GDM1 (cell line): ENCODE data around the gene WWTR1.

Source experiments
- DNase-seq: peaks from one replicate; lab custom pipeline; 2025; lab: John Stamatoyannopoulos, UW

WWTR1 gene

DNA sequence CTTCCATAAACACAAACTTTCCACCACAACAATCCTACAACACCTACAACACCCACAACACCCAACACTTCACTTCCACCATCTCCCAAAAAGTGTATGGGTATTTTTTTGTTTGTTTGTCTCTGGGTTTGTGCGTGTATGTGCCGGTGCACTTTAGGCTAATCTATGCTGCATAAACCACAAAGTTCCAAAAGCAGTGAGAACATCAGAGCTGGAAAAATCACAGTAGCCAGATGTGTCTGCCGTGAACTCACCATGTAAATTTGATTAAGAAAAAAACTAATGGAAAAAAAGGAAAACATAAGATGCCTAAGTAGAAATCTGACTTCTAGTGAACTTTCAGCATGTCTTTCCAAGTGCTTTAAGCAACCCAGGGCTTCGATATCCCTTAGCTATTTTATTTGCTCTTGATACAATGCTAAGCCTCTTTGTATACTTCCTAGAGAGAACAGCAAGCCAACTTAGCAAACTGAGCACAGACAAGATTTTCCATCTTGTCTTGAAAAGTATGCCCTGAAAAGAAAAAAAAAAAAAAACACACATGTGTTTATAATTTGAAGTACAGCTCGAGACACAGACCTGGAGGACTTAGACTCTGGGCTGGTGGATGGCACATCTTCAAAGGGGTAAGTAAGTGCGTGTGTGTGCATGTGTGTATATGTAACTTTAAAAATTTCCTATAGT, 91.4 kb downstream of the WWTR1 start:
- DNase-seq: no peak

DNA sequence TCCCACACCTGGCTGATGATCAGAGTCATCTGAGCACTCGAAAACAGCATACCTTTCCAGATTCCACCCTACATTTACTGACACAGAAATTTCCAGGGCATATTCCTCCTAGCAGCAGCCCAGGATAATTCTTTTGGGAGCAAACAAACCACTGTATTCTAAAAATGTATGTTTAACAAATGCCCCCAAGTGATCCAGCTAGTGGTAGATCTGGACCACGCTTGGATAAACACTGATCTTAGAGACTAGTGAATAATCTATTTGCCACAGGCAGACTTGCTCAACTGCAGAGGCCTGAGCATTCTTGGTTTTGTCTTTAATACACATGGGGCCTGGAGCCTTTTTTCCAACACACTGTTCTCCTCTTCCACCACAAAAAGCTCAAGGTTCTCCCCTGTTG, 93.7 kb downstream of the WWTR1 start:
- DNase-seq: no peak

DNA sequence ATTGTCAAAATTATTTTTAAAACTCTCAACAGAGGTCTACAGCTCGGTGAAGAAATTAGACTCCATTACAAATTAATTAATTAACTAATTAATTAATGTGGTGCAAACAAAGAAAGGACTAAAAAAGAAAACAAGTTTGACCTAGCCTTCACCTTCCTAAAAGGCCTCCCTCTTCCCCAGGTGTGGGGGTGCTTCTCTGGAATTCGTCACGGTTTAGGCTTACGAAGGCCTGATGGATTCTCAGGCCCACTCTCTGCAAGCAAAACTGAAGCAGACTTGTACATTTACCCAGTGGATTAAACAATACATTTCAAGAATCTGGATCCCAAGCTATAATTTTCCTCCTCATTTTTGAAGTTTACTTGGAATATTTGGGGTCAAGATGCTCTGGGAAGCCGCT, 94.7 kb downstream of the WWTR1 start:
- no peak for DNase-seq

DNA sequence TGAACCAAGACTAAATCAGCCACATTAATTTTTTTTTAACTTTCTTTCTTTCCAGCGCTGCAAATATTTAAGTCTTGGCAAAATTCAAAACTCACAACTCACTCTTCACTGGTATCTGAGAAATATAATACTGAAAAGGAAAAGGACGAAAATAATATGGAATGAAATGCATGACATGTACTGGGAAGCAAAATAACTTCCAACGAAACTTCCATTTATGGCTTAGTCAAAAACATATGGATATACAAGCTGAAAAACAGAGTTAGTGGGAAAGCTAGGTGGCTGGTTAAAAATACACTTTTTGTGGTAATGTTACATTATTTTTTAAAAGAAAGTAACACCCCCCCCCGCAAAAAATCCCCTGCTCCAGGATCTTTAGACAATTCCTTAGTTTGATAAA, 97.2 kb downstream of the WWTR1 start:
- DNase-seq: no peak

DNA sequence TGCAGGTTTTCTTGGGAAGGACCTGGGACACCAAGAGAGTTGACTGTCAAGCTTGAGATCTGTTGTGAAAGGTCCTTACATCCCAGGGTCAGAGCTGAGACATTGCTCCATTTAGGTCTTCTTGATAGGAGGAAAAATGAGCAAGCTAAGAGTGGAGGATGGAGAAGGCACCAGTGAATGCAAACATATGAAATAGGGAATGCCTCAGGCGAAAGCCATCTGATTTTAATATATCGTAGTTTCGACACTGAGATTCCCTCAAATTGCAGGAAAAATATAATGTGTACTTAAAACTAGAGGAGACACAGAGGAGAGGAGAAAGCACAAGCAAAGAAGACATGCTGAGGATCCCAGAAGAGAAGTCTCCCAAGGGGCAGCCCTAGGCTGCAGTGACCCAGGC, 97.8 kb downstream of the WWTR1 start:
- no peak for DNase-seq

DNA sequence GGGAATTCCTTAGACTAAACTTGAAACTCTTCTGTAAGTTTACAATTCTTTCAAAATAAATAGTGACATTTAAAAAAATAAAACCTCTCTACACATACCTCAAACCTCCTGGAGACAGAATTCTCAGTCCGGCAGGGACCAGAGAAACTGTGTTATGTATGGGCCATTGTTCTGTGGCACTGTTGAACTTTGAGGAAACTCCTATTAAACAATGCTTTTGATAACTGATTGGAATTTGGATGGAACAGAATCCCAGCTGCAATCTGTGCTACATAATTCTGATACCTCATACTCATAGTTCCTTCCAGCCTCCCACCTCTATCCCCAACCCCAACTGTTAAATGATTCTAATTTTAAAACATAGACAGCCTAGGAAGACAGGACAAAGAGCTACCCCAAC, 98.3 kb downstream of the WWTR1 start:
- DNase-seq: no peak

DNA sequence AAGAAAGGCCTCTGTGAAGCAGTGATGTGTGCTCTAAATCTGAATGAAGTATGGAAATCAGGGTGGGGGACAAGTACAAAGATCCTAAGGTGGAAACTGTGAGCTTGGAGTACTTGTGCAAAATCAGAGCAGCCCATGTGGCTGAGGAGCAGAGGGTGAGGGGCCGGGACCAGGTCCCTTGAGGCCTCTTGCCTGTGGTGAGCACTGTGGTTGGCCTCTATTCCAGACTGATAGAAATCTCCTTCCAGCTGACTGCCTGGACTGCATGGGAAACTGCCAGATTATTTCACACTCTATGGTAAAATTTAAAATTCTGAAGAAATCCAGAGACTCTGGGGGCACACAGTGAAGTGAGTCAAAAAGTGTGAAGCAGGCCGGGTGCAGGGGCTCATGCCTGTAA, 101.9 kb downstream of the WWTR1 start:
- DNase-seq: no peak

DNA sequence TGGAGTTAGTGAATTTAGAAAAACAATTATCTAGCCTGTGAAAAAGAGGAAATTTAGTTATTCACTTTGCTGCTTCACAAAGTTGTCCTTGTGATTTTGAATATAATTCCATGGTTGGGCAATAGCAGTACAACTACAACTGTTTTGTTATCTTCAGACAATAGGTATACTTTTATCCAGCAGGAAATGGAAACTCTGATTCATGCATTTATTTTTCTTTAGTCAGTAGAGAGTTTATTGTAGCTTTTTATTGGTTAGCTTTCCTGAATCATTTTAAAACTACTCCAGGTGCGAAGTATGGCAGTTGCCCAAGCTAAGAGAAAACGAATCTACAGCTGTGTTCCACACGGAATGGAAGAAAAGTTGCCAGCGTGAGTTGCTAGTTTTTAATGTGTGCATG, 103.0 kb downstream of the WWTR1 start:
- no peak for DNase-seq

DNA sequence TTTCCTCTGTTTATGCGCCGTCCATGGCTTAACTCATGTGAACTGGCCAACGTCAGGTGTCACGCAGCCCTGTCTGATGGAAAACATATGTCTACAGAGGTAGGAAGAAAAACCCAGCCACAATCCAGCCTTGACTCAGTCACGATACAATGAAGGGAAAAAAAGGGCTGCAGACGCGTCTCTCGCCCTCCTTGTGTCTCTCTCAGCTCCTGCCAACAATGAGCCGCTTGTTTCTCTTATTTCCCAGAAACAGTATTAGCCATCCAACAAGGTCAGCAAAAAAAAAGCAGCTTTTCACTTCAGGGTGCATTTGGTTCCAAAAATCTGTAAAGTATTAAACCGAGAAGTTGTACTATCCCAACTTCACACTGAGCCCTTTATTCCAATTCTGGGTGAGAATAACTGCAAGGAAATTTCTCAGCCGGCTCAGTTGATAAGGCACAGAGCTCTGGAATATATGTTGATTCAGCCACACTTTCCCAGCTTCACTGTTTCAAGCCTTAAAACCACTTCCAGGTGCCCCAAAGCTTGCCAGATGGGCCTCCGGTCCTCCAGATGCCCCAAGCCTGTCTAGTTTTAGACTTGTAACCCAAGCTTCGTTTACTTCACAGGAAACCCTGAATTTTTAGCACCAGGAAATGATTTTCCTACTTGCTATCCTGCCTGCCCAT, 103.9 kb downstream of the WWTR1 start:
- DNase-seq: no peak

DNA sequence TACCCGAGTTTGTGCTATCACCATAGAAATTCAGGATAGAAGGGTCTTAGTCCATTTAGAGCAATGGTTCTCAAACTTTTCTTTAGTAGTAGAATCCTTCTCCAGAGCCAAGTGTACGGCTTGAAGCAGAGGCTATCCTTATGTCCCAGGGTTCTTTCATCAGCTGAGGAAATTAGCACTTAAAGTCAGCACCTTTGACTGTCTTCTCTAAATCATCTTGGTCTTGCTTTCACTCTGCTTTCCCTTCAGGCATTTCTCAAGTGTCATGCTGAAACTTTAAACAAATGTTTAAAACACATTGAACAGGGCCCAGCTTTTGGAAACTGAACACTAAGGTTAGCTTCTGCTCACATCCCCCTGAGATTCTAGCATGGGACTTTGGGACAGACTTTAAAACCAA, 105.1 kb downstream of the WWTR1 start:
- DNase-seq: no peak

DNA sequence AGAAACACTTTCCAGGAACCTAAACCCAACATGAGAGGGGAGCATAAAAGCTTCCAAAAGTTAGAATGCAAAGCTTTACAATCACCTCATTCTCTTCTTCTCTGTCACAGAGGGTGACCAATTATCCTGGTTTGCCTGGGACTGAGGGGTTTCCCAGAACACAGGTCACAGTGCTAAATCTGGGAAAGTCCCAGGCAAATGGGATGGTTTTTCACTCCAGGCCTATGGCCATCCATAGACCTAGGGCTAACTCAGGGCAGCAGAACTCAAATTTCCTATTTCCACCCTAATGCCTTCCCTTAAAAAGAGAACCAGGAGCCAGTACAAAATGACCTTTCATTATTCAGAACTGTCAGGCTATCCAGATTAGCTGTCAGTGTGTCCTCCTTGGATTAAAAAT, 106.3 kb downstream of the WWTR1 start:
- DNase-seq: no peak

DNA sequence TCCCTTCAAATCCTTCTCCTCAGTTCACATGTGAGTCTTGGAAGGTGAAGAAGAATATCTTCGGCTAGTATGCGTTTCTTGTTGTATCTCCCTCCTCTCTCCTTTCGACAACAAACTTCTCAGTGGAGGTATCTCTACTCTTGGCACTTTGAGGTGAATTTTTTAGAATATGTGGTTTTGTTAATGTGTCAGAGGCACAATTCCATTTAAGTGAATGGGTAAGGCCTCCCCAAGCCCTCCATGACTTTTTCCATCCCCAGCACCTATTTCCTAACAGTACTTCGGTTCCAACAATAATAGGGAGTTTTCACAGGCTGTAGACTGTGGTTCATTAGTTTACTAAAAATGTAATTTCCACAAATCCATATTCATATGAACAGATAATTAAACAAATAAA, 109.2 kb downstream of the WWTR1 start:
- no peak for DNase-seq

DNA sequence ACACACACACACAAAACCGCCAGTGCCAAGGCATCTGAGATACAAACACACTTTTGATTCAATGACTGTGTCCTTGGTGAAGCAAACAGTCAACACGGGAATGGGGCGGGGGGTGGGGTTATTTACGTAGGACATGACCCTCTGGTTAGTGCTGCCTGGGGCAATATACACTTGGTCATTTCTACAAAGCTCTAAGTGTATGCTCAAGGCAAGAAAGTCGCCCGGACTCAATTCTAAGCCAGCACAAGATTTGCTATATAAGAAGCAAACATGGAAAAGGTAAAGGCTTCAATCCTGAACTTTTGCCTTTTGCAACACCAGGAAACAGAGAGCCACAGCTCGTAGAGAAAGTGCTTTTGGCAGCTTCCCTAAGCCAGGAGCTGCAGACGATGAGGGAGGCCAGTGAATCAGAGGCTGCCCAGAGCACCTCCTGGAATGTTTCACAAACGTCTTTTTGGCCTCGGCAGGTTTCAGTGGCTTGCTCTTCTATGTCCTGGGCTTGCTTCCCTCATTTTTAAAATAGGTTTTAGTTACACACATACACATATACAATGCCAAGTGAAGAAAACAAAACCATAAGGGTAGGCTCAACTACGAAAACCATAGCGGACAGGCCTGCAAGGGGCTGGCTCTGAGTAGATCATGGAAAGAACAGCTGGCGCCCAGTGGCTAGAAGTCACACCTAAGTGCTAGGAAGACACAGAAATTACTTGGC, 109.7 kb downstream of the WWTR1 start:
- DNase-seq: no peak

DNA sequence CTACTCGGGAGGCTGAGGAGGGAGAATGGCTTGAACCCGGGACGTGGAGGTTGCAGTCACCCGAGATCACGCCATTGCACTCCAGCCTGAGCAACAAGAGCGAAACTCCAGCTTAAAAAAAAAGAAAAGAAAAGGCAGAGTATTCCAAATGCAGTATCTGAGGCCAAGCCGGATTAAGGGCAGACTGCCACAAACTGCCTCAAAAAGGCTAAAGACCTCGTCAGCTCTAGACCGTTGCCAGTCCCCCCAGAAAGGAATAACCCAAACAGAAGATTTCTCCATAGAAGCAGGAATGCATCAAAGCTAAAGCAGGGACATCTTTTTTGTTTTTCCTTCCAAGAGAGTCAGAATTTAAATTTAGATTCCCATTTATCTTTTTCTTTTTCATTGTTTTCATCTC, 110.4 kb downstream of the WWTR1 start:
- DNase-seq: no peak

DNA sequence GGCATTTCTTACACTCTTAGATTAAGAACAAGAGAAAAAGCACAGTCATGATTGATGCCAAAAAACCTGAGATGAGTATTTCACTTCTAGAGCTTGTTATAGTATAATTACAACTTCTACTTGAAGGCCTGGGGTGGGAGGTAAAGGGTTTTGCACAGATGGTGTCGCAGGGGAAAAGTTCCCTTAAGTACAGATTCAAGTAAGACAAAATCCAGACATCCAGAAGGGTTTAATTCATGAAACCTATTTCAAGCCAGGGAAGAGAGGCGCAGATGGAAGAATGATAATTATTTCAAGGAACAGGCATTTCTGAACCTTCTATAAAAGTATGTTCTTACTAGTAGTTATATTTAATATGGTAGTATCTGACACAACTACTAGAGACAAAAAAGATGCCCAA, 112.8 kb downstream of the WWTR1 start:
- no peak for DNase-seq

DNA sequence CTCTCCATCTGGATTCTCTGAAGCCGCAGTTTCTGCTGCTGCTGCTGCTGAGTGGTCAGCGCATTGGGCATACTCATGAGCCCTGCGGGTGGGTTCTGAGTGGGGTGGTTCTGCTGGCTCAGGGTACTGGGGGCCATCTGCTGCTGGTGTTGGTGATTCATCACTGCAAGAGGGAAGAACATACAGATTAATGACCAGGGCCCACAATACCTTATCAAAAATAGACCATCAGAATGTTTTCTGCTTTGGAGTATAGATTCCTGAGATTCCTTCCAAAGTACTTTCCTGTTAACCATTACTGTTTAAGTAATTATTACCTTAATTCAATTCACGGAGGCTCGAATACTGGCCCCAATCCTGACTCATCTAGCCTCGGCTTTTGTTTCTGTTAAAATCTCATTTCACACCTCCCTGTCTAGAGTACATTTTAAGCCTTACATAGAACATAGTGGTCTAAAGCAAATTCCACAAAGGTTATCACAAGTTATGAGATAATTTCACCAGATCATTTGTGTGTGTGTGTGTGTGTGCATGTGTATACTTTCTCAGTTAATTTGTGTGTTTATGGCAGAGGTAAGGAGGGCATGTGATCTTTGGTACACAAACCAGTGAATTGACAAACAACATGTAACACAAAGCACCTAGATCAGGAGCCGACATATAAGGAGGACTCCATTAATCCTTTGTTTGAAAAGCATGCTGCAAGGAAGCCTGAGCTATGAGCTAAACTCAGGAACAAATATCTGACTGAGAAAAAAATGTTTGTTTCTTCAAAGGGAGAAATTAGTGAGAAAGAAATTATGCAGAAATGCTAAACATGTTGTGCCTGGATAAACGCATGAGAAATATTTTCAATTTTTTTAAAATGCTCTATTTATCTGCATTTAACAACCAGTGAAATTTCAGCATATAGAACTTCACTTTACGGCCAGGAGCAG, 115.2 kb downstream of the WWTR1 start:
- DNase-seq: no peak

DNA sequence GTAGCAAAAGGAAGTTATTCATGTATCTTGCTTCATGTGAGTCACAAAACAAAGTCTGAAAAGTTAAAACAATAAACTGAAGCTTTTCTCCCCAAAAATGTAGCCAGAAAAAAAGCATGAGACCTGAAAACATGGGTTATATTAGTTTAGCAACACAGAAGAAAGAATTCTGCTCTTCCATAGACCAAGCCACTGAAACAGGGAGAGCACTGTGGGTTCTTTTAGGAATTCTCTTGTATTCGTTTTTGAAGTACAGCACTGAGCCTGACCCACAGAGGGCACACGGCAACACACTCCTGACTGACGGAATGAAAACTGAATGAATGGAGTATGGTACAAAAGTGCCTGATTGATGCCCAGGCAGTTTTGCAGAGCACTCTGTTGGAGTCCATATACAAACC, 116.7 kb downstream of the WWTR1 start:
- DNase-seq: no peak

DNA sequence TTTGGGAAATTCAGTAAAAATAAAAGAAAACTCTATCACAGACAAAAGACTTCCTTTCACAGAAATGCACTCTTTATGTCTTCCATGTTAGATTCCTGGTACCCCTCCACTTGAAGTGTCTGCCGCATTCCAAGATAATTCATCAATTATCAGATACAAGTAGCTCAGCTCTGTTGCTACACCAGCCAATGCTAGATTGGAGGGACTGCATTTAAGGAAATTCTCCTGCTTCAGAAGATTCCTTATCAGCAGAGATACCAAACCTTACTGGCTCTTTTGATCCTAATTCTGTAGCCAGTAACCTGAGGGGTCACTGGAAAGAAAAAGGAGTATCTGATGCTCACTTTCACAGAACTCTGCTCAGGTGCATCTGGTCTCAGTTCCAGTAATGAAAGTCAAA, 119.5 kb downstream of the WWTR1 start:
- DNase-seq: no peak

DNA sequence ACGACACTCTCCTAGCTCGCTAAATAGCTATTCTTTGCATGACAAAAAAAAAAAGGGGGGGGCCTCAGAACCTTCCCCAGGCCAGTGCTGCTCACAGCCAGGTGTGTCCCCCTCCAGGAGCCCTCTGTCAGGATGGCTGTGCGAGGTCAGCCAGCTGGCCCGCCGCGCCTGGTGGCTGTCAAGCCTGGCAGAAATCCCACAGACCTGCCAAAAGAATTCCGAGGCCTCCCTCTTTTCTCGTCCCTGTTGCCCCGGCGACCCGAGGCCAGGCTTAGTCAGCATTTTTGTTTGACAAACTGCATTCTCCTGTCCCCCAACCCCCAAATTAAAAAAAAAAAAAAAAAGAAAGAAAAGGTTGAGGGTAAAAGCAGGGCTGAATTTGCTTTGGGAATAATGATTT, 121.4 kb downstream of the WWTR1 start:
- no peak for DNase-seq

DNA sequence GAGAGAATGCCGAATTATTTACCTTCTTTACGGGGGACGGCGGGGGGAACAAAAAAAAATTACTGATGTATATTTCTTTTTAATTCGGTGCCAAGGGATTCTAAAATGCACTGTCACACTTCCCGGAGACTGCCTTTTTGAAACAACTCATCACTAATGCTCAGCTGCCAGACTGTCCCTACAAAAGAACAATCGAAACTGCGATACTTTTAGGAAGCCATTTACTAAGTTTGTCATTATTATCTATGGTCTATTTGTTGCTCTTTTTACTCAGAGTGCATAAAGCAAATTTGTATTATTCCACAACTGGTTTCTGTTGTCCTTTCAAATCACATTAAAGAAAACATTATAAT, 122.5 kb downstream of the WWTR1 start:
- no peak for DNase-seq

DNA sequence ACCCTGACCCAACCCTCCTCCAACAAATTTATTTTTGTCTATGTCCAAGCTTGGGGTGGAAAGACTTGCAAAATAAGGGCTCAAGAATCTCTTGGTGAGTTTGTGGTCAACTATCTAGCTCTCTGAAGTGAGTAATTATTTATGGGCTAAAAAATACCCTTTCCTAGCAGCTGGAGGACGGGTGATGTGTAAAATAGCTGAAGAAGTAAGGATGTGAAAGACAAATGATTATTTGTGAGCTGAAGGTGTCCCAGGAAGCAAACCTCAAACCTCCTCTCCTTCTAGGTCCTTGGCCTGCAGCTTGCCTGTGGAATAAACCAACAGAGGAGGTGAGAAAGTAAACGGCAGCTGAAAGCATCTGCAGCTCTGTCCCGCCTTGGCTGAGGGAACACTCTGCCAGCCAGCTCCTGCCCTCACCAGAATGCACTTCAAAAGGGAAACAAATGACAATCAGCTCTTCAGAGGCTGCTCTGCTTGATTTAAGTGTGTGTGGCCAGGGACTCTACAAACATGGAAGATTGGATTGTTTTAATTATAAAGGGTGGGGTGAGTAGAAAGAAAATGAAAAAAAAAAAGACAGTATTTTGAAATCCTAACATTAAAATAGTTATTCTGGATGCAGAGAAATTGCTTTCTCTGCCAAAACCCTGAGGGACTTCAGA, 123.0 kb downstream of the WWTR1 start:
- no peak for DNase-seq

DNA sequence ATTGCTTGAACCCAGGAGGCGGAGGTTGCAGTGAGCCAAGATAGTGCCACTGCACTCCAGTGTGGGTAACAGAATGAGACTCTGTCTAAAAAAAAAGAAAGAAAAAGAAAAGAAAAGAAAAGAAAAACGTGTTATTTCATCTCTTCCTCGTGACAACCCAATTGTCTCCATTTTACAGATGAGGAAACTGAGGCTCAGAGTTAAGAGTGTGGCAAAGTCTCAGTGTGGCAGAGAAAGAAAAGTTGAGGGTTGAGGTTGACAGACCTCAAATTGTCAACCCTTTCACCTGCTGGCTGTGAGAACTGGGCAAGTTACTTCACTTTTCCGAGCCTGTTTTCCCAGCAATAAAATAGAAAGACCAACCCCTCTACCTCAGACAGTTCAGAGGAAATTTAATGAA, 123.7 kb downstream of the WWTR1 start:
- no peak for DNase-seq
